Endothelial cell of umbilical vein (primary cell): ENCODE data around the gene RALGPS1.

Experiments
- CTCF ChIP-seq, 2 donors: IDR thresholded peaks; 1 replicate in 1 of 2; 2 replicates in 1 of 2; pipeline ENCODE4 v1.5.1; 2011; ENCODE audit warnings: low read length in 2 of 2, mild to moderate bottlenecking in 2 of 2, moderate library complexity in 2 of 2, control low read depth in 1 of 2, inconsistent platforms in 1 of 2, low read depth in 1 of 2; ENCODE audit not compliant: insufficient read depth in 1 of 2; ENCODE audit errors: extremely low read depth in 1 of 2
- EZH2 ChIP-seq: IDR thresholded peaks from 2 replicates; pipeline ENCODE4 v1.6.1; 2012; ENCODE audit warnings: borderline replicate concordance, low read depth, mild to moderate bottlenecking, moderate library complexity, low read length, inconsistent platforms; ENCODE audit not compliant: severe bottlenecking
- FOS ChIP-seq: IDR thresholded peaks from 2 replicates; pipeline ENCODE4 v1.6.1; 2011; ENCODE audit warnings: mild to moderate bottlenecking, low read length, moderate library complexity, borderline replicate concordance; ENCODE audit not compliant: insufficient read depth
- GATA2 ChIP-seq: IDR thresholded peaks from 2 replicates; pipeline ENCODE4 v1.7.0; 2011; ENCODE audit warnings: low read depth, mild to moderate bottlenecking, moderate library complexity, mixed read lengths, low read length; ENCODE audit not compliant: insufficient read length, insufficient read depth
- MAX ChIP-seq: IDR thresholded peaks from 2 replicates; pipeline ENCODE4 v1.6.1; 2011; ENCODE audit not compliant: insufficient read depth, insufficient read length
- POLR2A ChIP-seq: IDR thresholded peaks from 2 replicates; pipeline ENCODE4 v1.6.1; 2012; ENCODE audit warnings: low read depth, mild to moderate bottlenecking, control low read depth, low read length
- POLR2AphosphoS5 ChIP-seq: IDR thresholded peaks from 2 replicates; pipeline ENCODE4 v1.6.1; 2012; ENCODE audit warnings: low read depth, mild to moderate bottlenecking, control low read depth, low read length, moderate library complexity; ENCODE audit not compliant: insufficient read depth

- TF ChIP-seq POLR2A: no peak
- no peak for TF ChIP-seq CTCF (IDR thresholded peaks at IDR 0.05; ENCODE audit: extremely low read depth in 1 of 2, insufficient read depth in 1 of 2, low read depth in 1 of 2, low read length in 2 of 2)
- no peak for TF ChIP-seq EZH2
- TF ChIP-seq FOS: no peak
- TF ChIP-seq POLR2AphosphoS5: no peak
- TF ChIP-seq GATA2: no peak
- no peak for TF ChIP-seq MAX
These were observed 117.7 kb downstream of the RALGPS1 start for GRCh38 chr9:127032256-127032655.
